Measurements from ENCODE around the gene HTRA2. TPM values are rescaled to one million over a fixed set of nuclear protein-coding genes. Genes with fewer than 3 reads are reported as not detected.

The HTRA2 gene
- total and polyA plus RNA-seq, 9 of the 15 experiments (the other 6 are each of a cell fraction or from before 2014, with no cell fraction given) = 54.2 to 71.2 (median 65.8) TPM

- no peak for TF ChIP-seq SNAPC5 (CRISPR knock-in tag; IDR thresholded peaks at IDR 0.05)
- no peak for TF ChIP-seq RREB1 (CRISPR knock-in tag; IDR thresholded peaks at IDR 0.05)
- peak; percentile 77 for TF ChIP-seq ZNF316 (IDR thresholded peaks at IDR 0.05)
- no peak for TF ChIP-seq NR3C1 (CRISPR knock-in tag; IDR thresholded peaks at IDR 0.05)
- TF ChIP-seq DEAF1 (CRISPR knock-in tag; IDR thresholded peaks at IDR 0.05) = peak; percentile 69; the same call in 1 of the 2 replicates
- TF ChIP-seq SRSF1 (IDR thresholded peaks at IDR 0.05; ENCODE audit: low read depth, low read length) = no peak
- TF ChIP-seq ZNF766 (CRISPR knock-in tag; conservative IDR thresholded peaks at IDR 0.05) = no peak
- TF ChIP-seq BCOR (IDR thresholded peaks at IDR 0.05) = no peak
- no peak for TF ChIP-seq CHCHD3 (CRISPR knock-in tag; IDR thresholded peaks at IDR 0.05)
- no peak for TF ChIP-seq ZNF695 (CRISPR knock-in tag; IDR thresholded peaks at IDR 0.05)
- no peak for TF ChIP-seq ZBTB40 (IDR thresholded peaks at IDR 0.05)
- no peak for TF ChIP-seq ZBTB40 (CRISPR knock-in tag; IDR thresholded peaks at IDR 0.05)
- TF ChIP-seq SRF (CRISPR knock-in tag; IDR thresholded peaks at IDR 0.05) = no peak
Measured at GRCh38 chr2:74532222-74532621, 2.5 kb downstream of the HTRA2 start (continued).

Measured in K562 (cell line).